A673 (cell line): ENCODE data around the gene MEGF6.

Experiments
- EZH2 ChIP-seq: fragments of 200-600 bp; sonication (generic); IDR thresholded peaks from 2 replicates; pipeline ENCODE4 v1.6.1; 2017; ENCODE audit warnings: borderline replicate concordance, low read depth, mild to moderate bottlenecking, mixed read lengths, antibody characterized with exemption, low read length; ENCODE audit not compliant: poor library complexity, severe bottlenecking
- TF ChIP-seq, protein P1 (sequence below): fragments of 300-800, 200-600 bp; sonication (generic); conservative IDR thresholded peaks from 2 replicates; pipeline ENCODE4 v1.5.1; 2017; ENCODE audit warnings: low read depth, mild to moderate bottlenecking, antibody characterized with exemption, low read length, moderate library complexity, mixed read lengths

DNA sequence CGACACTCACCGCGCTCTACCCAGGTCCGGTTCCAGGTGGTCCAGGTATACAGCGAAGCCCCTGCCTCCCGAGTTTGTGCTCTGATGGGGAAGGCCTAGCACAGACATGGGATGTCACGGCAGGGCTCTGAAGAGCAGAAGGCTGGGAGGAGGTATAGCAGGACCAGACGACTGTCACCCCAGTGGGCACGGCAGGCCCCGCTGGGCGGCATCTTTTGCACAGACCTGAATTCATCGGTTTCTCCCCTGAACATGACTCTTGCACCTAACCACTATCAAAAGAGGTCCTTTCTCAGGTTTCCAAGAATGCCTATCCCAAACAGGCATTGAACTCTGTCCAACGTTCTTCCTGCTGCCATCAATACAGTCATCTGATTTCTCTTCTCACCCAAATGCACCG lies 126.3 kb downstream of the MEGF6 start:
- TF ChIP-seq, protein P1, sequence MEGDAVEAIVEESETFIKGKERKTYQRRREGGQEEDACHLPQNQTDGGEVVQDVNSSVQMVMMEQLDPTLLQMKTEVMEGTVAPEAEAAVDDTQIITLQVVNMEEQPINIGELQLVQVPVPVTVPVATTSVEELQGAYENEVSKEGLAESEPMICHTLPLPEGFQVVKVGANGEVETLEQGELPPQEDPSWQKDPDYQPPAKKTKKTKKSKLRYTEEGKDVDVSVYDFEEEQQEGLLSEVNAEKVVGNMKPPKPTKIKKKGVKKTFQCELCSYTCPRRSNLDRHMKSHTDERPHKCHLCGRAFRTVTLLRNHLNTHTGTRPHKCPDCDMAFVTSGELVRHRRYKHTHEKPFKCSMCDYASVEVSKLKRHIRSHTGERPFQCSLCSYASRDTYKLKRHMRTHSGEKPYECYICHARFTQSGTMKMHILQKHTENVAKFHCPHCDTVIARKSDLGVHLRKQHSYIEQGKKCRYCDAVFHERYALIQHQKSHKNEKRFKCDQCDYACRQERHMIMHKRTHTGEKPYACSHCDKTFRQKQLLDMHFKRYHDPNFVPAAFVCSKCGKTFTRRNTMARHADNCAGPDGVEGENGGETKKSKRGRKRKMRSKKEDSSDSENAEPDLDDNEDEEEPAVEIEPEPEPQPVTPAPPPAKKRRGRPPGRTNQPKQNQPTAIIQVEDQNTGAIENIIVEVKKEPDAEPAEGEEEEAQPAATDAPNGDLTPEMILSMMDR = no peak
- no peak for TF ChIP-seq EZH2
